ENCODE data around the gene ZBTB3. TPM values are rescaled to one million over a fixed set of nuclear protein-coding genes. Genes with fewer than 3 reads are reported as not detected.
A peak's percentile ranks its signal among the peaks of the same experiment; 100 is the strongest.

The ZBTB3 gene
- total RNA-seq, 3 donors from 2014 or later (not counting 1 experiment from before 2014, with no cell fraction given): 5.4 to 9.6 (median 8.8) TPM

- WGBS (ENCODE audit: insufficient coverage): 89% methylated on average over 5 of the region's 9 CpGs
- H3K36me3 ChIP-seq (ENCODE audit: control insufficient read depth, insufficient read depth, low read length): no peaks in the 10 kb centered on the region
- Mint-ChIP-seq H3K9me3 (no peaks in the 10 kb centered on the region), H3K4me3 (no peak overlapping the region), H3K36me3 (no peaks in the 10 kb centered on the region), H3K4me1 (peaks cover 23 to 25% of the 10 kb centered on the region in 2 donors), H3K27me3 (ENCODE audit: low read depth in 2 of 2) (no peaks in the 10 kb centered on the region), H3K27ac (no peak overlapping the region)
- no peak for DNase-seq
- peaks cover 31% of the 10 kb centered on the region for H3K4me1 ChIP-seq (ENCODE audit: control insufficient read depth, insufficient read depth, low read length)
- H3K4me3 ChIP-seq (ENCODE audit: low read length): no peak overlapping the region
- H3K27ac ChIP-seq (ENCODE audit: low read length): no peak overlapping the region
- no peak for TF ChIP-seq CTCF (IDR thresholded peaks at IDR 0.05)
- no peak for ATAC-seq
- no peaks in the 10 kb centered on the region for H3K27me3 ChIP-seq (ENCODE audit: control insufficient read depth, insufficient read depth, low read length)
- H3K9me3 ChIP-seq (ENCODE audit: control insufficient read depth, insufficient read depth, low read length): no peaks in the 10 kb centered on the region
- intact Hi-C loops (cut with micrococcal nuclease): no loop called here
Measured at GRCh38 chr11:62757846-62758788, 4.2 kb upstream of the ZBTB3 start.

GRCh38 chr11:62755086-62755615, 1.2 kb upstream of the ZBTB3 start:
- Mint-ChIP-seq H3K36me3 (no peaks in the 10 kb centered on the region), H3K4me3 (peak overlapping the region; percentile 53), H3K4me1 (peaks cover 7 to 9% of the 10 kb centered on the region in 2 donors), H3K27me3 (ENCODE audit: low read depth in 2 of 2) (no peaks in the 10 kb centered on the region), H3K27ac (no peak overlapping the region), H3K9me3 (no peaks in the 10 kb centered on the region)
- peaks cover 6% of the 10 kb centered on the region for H3K36me3 ChIP-seq (ENCODE audit: control insufficient read depth, insufficient read depth, low read length)
- DNase-seq (no peak), ATAC-seq (no peak)
- peaks cover 22% of the 10 kb centered on the region for H3K4me1 ChIP-seq (ENCODE audit: control insufficient read depth, insufficient read depth, low read length)
- no peak for TF ChIP-seq CTCF (IDR thresholded peaks at IDR 0.05)
- no peak overlapping the region for H3K27ac ChIP-seq (ENCODE audit: low read length)
- H3K9me3 ChIP-seq (ENCODE audit: control insufficient read depth, insufficient read depth, low read length): no peaks in the 10 kb centered on the region
- 93% methylated on average over 9 of the region's 10 CpGs for WGBS (ENCODE audit: insufficient coverage)
- H3K27me3 ChIP-seq (ENCODE audit: control insufficient read depth, insufficient read depth, low read length): no peaks in the 10 kb centered on the region
- no peak overlapping the region for H3K4me3 ChIP-seq (ENCODE audit: low read length)
- intact Hi-C loops (cut with micrococcal nuclease): loop anchor here (2.0 kb wide), 1 partner anchor 32 kb away; the partner anchor contains the start of gene TMEM179B

- Histone ChIP-seq H3K27me3 (ENCODE audit: control insufficient read depth, insufficient read depth, low read length) (no peaks in the 10 kb centered on the region), H3K36me3 (ENCODE audit: control insufficient read depth, insufficient read depth, low read length) (peaks cover 6% of the 10 kb centered on the region), H3K4me3 (ENCODE audit: low read length) (peak overlapping the region; percentile 83), H3K4me1 (ENCODE audit: control insufficient read depth, insufficient read depth, low read length) (peaks cover 22% of the 10 kb centered on the region), H3K27ac (ENCODE audit: low read length) (peak overlapping the region; percentile 81), H3K9me3 (ENCODE audit: control insufficient read depth, insufficient read depth, low read length) (no peaks in the 10 kb centered on the region)
- Mint-ChIP-seq H3K36me3 (no peaks in the 10 kb centered on the region), H3K27ac (peak overlapping the region; percentile 91 to 96), H3K27me3 (ENCODE audit: low read depth in 2 of 2) (no peaks in the 10 kb centered on the region), H3K4me3 (peak overlapping the region; percentile 96), H3K4me1 (peaks cover 9 to 13% of the 10 kb centered on the region in 2 donors), H3K9me3 (no peaks in the 10 kb centered on the region)
- intact Hi-C loops (cut with micrococcal nuclease): loop anchor here (1.0 kb wide), 3 partner anchors 8 to 44 kb away; partner anchors contain the start of genes HNRNPUL2 and POLR2G
- WGBS (ENCODE audit: insufficient coverage): 75% methylated on average over 15 of the region's 15 CpGs
- DNase-seq (peak in 1 of 2 donors; percentile 25), ATAC-seq (no peak)
- no peak for TF ChIP-seq CTCF (IDR thresholded peaks at IDR 0.05)
Measured at GRCh38 chr11:62752994-62753735, 795 bp downstream of the ZBTB3 start.

Measured in natural killer cell (primary cell).